Measurements from ENCODE around the gene PAK4. TPM values are rescaled to one million over a fixed set of nuclear protein-coding genes. Genes with fewer than 3 reads are reported as not detected.

Gene PAK4
- total and polyA plus RNA-seq, 9 of the 15 experiments (the other 6 are each of a cell fraction or from before 2014, with no cell fraction given): 0.21 to 33.5 (median 5.8) TPM

DNA sequence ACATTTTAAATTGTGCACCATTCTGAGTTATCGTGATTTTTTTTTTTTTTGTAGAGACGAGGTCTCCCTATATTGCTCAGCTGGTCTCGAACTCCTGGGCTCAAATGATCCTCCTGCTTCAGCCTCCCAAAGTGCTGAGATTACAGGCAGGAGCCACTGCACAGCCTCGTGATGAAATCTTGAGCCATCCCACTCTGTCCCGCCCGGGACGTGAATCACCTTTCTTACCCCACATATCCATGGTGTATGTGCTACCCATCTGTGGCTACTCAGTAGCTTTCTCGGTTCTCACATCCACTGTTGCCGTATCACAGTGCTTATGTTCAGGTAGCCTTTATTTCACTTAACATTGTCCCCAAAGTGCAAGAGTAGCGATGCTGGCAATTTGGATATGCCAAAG, 26.5 kb downstream of the PAK4 start (continued):
- TF ChIP-seq, protein P1, sequence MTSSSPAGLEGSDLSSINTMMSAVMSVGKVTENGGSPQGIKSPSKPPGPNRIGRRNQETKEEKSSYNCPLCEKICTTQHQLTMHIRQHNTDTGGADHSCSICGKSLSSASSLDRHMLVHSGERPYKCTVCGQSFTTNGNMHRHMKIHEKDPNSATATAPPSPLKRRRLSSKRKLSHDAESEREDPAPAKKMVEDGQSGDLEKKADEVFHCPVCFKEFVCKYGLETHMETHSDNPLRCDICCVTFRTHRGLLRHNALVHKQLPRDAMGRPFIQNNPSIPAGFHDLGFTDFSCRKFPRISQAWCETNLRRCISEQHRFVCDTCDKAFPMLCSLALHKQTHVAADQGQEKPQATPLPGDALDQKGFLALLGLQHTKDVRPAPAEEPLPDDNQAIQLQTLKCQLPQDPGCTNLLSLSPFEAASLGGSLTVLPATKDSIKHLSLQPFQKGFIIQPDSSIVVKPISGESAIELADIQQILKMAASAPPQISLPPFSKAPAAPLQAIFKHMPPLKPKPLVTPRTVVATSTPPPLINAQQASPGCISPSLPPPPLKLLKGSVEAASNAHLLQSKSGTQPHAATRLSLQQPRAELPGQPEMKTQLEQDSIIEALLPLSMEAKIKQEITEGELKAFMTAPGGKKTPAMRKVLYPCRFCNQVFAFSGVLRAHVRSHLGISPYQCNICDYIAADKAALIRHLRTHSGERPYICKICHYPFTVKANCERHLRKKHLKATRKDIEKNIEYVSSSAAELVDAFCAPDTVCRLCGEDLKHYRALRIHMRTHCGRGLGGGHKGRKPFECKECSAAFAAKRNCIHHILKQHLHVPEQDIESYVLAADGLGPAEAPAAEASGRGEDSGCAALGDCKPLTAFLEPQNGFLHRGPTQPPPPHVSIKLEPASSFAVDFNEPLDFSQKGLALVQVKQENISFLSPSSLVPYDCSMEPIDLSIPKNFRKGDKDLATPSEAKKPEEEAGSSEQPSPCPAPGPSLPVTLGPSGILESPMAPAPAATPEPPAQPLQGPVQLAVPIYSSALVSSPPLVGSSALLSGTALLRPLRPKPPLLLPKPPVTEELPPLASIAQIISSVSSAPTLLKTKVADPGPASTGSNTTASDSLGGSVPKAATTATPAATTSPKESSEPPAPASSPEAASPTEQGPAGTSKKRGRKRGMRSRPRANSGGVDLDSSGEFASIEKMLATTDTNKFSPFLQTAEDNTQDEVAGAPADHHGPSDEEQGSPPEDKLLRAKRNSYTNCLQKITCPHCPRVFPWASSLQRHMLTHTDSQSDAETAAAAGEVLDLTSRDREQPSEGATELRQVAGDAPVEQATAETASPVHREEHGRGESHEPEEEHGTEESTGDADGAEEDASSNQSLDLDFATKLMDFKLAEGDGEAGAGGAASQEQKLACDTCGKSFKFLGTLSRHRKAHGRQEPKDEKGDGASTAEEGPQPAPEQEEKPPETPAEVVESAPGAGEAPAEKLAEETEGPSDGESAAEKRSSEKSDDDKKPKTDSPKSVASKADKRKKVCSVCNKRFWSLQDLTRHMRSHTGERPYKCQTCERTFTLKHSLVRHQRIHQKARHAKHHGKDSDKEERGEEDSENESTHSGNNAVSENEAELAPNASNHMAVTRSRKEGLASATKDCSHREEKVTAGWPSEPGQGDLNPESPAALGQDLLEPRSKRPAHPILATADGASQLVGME (CRISPR knock-in tag; IDR thresholded peaks at IDR 0.05): no peak

DNA sequence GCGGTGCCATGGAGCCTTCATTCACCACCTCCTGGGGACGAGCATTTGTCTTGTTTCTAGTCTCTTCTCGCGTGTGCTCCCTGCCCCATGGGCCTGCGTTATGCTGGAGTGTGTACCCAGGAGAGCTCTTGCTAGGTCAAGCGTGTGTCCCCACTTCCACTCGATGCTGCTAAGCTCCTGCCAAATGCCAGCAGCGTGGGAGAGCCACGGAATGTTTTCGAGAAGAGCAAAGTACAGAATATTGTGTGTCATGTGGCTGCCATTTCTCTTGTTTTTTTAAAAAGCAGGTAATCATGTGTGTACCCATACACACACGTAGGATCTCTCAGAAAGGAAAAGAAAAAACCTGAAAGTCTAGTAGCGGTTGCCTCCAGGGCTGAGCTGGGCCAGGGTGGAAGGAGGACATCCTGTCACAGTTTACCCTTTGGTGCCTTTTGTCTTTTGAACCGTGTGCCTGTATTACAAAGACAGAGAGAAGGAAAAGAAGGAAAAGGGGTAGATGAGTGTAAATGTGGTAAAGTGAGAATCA, 28.6 kb downstream of the PAK4 start:
- H3K9me1 ChIP-seq (ENCODE audit: control insufficient read depth, insufficient read depth, low read length): peaks cover 7% of the 10 kb centered on the region
- peaks cover 5% of the 10 kb centered on the region; the same call in 1 of the 3 replicates for H3K36me3 ChIP-seq (ENCODE audit: control insufficient read depth, insufficient read depth, low read length)
- peaks cover 52% of the 10 kb centered on the region for H3K79me2 ChIP-seq (ENCODE audit: control insufficient read depth, insufficient read depth, low read length)
- no peaks in the 10 kb centered on the region for H3K9me3 ChIP-seq (replicated peaks; ENCODE audit: control insufficient read depth, insufficient read depth, low read depth, low read length)
- intact Hi-C loops (cut with micrococcal nuclease): no loop called here
- H2AFZ ChIP-seq (ENCODE audit: low read depth, low read length): no peak overlapping the region
- peak overlapping the region in 1 of 2 experiments; percentile 54; a peak in 1 of 4 replicates for H3K9ac ChIP-seq (ENCODE audit: insufficient read depth in 1 of 2, low read depth in 2 of 2, low read length in 2 of 2)
- no TSS peak for BruUV-seq (replicated peaks)
- peaks cover 19% of the 10 kb centered on the region for H4K20me1 ChIP-seq (replicated peaks; ENCODE audit: control insufficient read depth, insufficient read depth, low read length)
- WGBS (ENCODE audit: insufficient coverage, low coverage, missing lambda C conversion rate): 83% methylated on average over 13 of the region's 13 CpGs
- ChIA-PET CTCF (ENCODE audit: low intra/inter-chr PET ratio) (no interaction called here), POLR2A (interaction anchor here (2.4 kb wide), 1 partner anchor 9 kb away, joined by 13 read pairs; no protein-coding TSS in a partner anchor)
- no peak overlapping the region for H3K4me3 ChIP-seq
- in situ Hi-C loops (cut with MboI): no loop called here
- no peak overlapping the region for H3K4me2 ChIP-seq (ENCODE audit: insufficient read depth, low read length)
- peaks cover 43 to 67% of the 10 kb centered on the region in 2 experiments for H3K4me1 ChIP-seq (replicated peaks in 1 of 2; ENCODE audit: control insufficient read depth in 2 of 2, insufficient read depth in 2 of 2, low read length in 2 of 2)
- H3K27ac ChIP-seq (ENCODE audit: extremely low read depth, low read depth, low read length): 0 out of 3 replicates have a peak overlapping the region, but pooled peaks have one; percentile 4
- no peaks in the 10 kb centered on the region for H3K27me3 ChIP-seq (ENCODE audit: control insufficient read depth in 2 of 2, insufficient read depth in 2 of 2, low read length in 2 of 2)
- FAIRE-seq: no peak
- DNase-seq (ENCODE audit: extremely low read depth in 1 of 4, low spot score in 3 of 4): no peak
- ATAC-seq: no peak
- TF ChIP-seq GABPA (tag; conservative IDR thresholded peaks at IDR 0.05; ENCODE audit: low read depth) (no peak), ZC3H11A (IDR thresholded peaks at IDR 0.05; ENCODE audit: low read depth, low read length) (no peak), ILF3 (IDR thresholded peaks at IDR 0.05; ENCODE audit: borderline replicate concordance) (no peak), PCBP2 (IDR thresholded peaks at IDR 0.05; ENCODE audit: low read depth, low read length, poor library complexity, severe bottlenecking) (no peak), SNRNP70 (optimal IDR thresholded peaks at IDR 0.05; ENCODE audit: low read depth, low read length) (no peak), CC2D1A (IDR thresholded peaks at IDR 0.05) (no peak), HNRNPUL1 (IDR thresholded peaks at IDR 0.05; ENCODE audit: low read length) (no peak), RBM34 (IDR thresholded peaks at IDR 0.05; ENCODE audit: borderline replicate concordance, insufficient read depth, low read length) (no peak), TOE1 (IDR thresholded peaks at IDR 0.05; ENCODE audit: borderline replicate concordance) (no peak), TOE1 (CRISPR knock-in tag; IDR thresholded peaks at IDR 0.05; ENCODE audit: borderline replicate concordance, low read depth) (no peak), PML (IDR thresholded peaks at IDR 0.05; ENCODE audit: low read length) (no peak)
- TF ChIP-seq, protein P2, sequence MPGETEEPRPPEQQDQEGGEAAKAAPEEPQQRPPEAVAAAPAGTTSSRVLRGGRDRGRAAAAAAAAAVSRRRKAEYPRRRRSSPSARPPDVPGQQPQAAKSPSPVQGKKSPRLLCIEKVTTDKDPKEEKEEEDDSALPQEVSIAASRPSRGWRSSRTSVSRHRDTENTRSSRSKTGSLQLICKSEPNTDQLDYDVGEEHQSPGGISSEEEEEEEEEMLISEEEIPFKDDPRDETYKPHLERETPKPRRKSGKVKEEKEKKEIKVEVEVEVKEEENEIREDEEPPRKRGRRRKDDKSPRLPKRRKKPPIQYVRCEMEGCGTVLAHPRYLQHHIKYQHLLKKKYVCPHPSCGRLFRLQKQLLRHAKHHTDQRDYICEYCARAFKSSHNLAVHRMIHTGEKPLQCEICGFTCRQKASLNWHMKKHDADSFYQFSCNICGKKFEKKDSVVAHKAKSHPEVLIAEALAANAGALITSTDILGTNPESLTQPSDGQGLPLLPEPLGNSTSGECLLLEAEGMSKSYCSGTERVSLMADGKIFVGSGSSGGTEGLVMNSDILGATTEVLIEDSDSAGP (CRISPR knock-in tag; IDR thresholded peaks at IDR 0.05): no peak
